ENCODE measurements around the gene GRIFIN. TPM values are rescaled to one million over a fixed set of nuclear protein-coding genes. Genes with fewer than 3 reads are reported as not detected.

The GRIFIN gene
- total and polyA plus RNA-seq, 7 donors, result not detected

DNA sequence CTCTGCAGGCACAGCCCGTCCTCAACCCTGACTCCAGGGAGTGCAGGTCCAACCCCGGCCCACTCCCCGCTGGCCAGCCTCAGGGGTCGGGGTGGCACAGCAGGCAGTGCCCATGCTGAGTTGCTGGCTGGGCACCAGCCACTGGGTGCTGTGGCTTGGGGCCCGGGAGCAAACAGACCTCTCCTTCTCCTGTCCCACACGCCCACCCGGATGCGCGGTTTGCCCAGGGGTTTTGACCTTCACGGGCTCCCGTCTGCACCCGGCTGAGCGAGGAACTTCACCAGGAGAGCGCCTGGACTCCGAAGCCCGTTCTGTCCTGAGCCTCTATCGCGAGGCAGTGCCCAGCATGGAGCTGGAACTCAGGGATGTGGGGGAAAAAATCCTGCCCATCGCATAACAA, 2.6 kb upstream of the GRIFIN start:
- DNase-seq (no peak), ATAC-seq (peak in 2 of 4 donors; percentile 19 to 27)
- TF ChIP-seq, protein P1, sequence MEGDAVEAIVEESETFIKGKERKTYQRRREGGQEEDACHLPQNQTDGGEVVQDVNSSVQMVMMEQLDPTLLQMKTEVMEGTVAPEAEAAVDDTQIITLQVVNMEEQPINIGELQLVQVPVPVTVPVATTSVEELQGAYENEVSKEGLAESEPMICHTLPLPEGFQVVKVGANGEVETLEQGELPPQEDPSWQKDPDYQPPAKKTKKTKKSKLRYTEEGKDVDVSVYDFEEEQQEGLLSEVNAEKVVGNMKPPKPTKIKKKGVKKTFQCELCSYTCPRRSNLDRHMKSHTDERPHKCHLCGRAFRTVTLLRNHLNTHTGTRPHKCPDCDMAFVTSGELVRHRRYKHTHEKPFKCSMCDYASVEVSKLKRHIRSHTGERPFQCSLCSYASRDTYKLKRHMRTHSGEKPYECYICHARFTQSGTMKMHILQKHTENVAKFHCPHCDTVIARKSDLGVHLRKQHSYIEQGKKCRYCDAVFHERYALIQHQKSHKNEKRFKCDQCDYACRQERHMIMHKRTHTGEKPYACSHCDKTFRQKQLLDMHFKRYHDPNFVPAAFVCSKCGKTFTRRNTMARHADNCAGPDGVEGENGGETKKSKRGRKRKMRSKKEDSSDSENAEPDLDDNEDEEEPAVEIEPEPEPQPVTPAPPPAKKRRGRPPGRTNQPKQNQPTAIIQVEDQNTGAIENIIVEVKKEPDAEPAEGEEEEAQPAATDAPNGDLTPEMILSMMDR (IDR thresholded peaks at IDR 0.05), result no peak
- Histone ChIP-seq H3K4me1 (peaks cover 15% of the 10 kb centered on the region), H3K36me3 (ENCODE audit: insufficient read depth in 1 of 2, low read depth in 1 of 2) (no peaks in the 10 kb centered on the region), H3K27me3 (ENCODE audit: insufficient read depth in 3 of 3, low read length in 2 of 3) (peaks cover 0 to 54% (median 17%) of the 10 kb centered on the region in 3 donors), H3K4me3 (peak overlapping the region; percentile 8), H3K9me3 (no peaks in the 10 kb centered on the region), H3K27ac (no peak overlapping the region)
- intact Hi-C loops (cut with DNase I), result loop anchor here in 1 of 2 donors (5.0 kb wide), 2 partner anchors 69 to 204 kb away; no protein-coding TSS in a partner anchor
- 15 to 45% (median 25%) methylated on average over 17 to 19 of the region's 19 CpGs for WGBS, 3 donors

DNA sequence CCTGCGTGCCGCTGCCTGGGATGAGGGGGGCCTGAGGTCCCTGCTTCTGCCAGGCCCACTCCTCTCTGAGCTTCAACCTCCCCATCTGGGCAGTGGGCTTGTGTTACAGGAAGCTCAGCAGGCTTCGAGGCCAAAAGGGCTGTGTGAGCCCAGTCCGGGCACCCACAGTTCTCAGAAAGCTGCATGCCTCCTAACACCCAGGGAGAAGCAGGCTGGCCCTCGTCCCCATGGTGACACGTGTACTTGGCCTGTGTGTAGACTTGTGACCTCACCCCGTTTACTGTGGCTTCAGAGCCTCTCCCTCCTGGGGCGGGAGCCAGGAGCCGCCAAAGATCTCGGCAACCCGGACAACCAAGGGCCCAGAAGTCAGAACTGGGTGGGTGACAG, 2.2 kb upstream of the GRIFIN start:
- ATAC-seq (peak; percentile 57 to 76 (median 62)), DNase-seq (peak; percentile 79 to 86)
- H3K9me3 ChIP-seq, result no peaks in the 10 kb centered on the region
- H3K27me3 ChIP-seq (ENCODE audit: insufficient read depth in 3 of 3, low read length in 2 of 3), result peaks cover 0 to 54% (median 17%) of the 10 kb centered on the region in 3 donors
- no peaks in the 10 kb centered on the region for H3K36me3 ChIP-seq (ENCODE audit: insufficient read depth in 1 of 2, low read depth in 1 of 2)
- WGBS, 3 donors, result 17 to 24% (median 21%) methylated on average over 9 to 11 of the region's 11 CpGs
- H3K4me1 ChIP-seq, result peaks cover 15% of the 10 kb centered on the region
- intact Hi-C loops (cut with DNase I), result loop anchor here in 1 of 2 donors (5.0 kb wide), 2 partner anchors 69 to 204 kb away; no protein-coding TSS in a partner anchor
- H3K4me3 ChIP-seq, result peak overlapping the region; percentile 8
- TF ChIP-seq, protein P1 (IDR thresholded peaks at IDR 0.05), result no peak
- no peak overlapping the region for H3K27ac ChIP-seq

DNA sequence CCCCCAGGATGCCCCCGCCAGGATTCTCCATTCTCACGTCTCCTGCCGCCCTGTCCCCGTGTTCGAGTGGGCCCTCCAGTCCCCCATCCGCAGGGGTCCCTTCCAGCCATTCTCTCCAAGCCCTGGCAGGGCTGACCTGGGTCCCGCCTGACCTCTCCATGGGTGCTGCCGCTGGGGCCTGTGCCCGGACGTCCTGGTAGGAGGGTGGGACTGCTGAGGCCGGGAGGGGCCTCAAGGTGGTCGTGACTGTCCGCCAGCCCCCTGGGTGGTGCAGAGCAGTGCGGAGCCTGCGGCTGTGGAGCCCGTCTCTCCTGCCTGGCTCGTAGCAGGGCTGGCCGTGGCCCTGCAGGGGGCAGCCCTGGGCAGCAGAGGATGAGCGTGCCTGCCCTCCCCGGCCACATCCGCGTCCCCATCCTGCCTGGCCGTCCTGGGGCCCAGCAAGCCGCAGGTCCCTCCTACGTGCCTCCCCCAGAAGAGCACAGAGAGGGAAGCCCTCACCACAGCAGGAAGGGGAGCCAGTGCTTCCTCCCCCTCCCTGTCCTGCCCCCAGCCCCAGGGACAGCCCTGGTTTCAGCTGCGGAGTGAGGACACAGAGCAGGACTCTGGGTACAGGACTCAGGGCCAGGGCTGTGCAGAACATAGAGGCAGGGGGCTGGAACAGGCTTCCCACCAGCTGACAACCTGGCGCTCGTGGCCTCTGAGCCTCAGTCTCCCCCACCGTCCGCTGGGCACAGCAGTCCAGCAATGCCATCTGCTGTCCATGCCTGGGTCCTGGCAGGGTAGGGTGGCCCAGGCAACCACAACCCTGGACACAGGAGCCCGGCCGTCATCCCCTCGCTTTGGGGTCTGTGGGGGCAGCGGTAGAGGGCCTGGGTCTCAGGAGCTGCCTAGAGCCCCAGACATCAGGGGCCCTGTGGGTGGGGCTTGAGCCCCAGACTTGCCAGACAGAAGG, 1.5 kb upstream of the GRIFIN start:
- no peak overlapping the region for H3K27ac ChIP-seq
- H3K4me3 ChIP-seq, result no peak overlapping the region
- peak; percentile 69 to 73 for DNase-seq

DNA sequence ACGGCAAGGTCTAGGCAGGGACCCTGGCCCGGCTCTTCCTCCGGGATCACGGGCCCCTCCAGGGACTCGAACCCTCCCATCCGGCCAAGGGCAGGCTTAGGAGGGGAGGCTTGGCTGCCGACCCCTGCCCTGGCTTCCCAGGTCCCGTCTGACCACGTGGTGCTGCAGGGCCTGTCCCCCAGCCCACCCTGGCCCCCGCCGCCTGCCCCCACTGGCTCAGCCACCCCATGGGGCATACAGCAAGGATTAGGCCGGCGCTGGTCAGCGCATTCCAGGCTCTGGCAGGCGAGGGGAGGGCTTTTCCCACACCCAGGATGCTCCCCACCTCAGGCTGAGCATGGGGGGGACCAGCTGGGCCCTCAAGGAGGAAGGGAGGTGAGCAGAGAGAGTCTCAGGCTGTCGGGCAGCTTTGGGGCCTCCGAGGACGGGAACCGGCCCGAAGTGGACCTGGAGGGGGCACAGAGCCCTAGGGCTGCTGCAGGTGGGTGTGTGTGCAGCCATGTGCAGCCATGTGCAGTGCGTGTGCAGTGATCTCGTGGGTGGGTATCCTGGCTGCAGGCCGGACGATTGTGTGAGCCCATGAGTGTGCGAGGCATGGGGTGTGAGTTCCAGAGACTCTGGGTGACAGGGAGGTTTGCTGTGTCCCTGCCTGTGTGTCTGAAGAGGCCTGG, 713 bp upstream of the GRIFIN start:
- WGBS, 3 donors, result 77 to 80% (median 77%) methylated on average over 20 to 25 of the region's 25 CpGs
- intact Hi-C loops (cut with DNase I), result loop anchor here in 1 of 2 donors (5.0 kb wide), 2 partner anchors 70 to 205 kb away; no protein-coding TSS in a partner anchor
- H3K4me1 ChIP-seq, result peaks cover 15% of the 10 kb centered on the region
- peaks cover 0 to 55% (median 17%) of the 10 kb centered on the region in 3 donors for H3K27me3 ChIP-seq (ENCODE audit: insufficient read depth in 3 of 3, low read length in 2 of 3)
- no peak overlapping the region for H3K27ac ChIP-seq
- no peak for DNase-seq
- H3K36me3 ChIP-seq (ENCODE audit: insufficient read depth in 1 of 2, low read depth in 1 of 2), result no peaks in the 10 kb centered on the region
- no peak overlapping the region for H3K4me3 ChIP-seq
- ATAC-seq, result peak in 1 of 4 donors; percentile 3
- no peaks in the 10 kb centered on the region for H3K9me3 ChIP-seq
- TF ChIP-seq, protein P1 (IDR thresholded peaks at IDR 0.05), result no peak

More for the DNA sequence above, 1.5 kb upstream of the GRIFIN start:
- 20 to 32% (median 30%) methylated on average over 28 to 34 of the region's 34 CpGs for WGBS, 3 donors
- ATAC-seq, result peak; percentile 69 to 77 (median 74)
- Histone ChIP-seq H3K9me3 (no peaks in the 10 kb centered on the region), H3K36me3 (ENCODE audit: insufficient read depth in 1 of 2, low read depth in 1 of 2) (no peaks in the 10 kb centered on the region), H3K4me1 (peaks cover 15% of the 10 kb centered on the region), H3K27me3 (ENCODE audit: insufficient read depth in 3 of 3, low read length in 2 of 3) (peaks cover 0 to 58% (median 17%) of the 10 kb centered on the region in 3 donors)
- TF ChIP-seq, protein P1 (IDR thresholded peaks at IDR 0.05), result peak; percentile 59
- intact Hi-C loops (cut with DNase I), result loop anchor here in 1 of 2 donors (5.0 kb wide), 2 partner anchors 70 to 205 kb away; no protein-coding TSS in a partner anchor

All from psoas muscle (tissue), 8 donors.